ENCODE measurements around the gene GRID2.

DNA sequence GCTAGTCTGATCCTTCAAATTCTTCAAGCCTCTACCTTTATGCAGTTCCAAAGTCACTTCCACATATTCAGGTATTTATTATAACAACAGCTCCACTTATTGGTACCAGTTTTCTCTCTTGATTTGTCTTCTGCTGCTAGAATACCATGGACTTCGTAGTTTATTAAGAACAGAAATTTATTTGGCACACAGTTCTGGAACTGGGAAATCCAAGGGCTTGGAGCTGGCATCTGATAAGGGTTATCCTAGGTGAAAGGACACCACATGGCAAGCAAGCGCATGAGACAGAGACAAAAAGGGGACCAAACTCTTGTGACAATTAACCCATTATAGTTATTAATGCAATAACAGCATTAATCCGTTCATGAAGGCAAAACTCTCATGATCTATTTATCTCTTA lies 924.3 kb downstream of the GRID2 start:
- TF ChIP-seq, protein P1, sequence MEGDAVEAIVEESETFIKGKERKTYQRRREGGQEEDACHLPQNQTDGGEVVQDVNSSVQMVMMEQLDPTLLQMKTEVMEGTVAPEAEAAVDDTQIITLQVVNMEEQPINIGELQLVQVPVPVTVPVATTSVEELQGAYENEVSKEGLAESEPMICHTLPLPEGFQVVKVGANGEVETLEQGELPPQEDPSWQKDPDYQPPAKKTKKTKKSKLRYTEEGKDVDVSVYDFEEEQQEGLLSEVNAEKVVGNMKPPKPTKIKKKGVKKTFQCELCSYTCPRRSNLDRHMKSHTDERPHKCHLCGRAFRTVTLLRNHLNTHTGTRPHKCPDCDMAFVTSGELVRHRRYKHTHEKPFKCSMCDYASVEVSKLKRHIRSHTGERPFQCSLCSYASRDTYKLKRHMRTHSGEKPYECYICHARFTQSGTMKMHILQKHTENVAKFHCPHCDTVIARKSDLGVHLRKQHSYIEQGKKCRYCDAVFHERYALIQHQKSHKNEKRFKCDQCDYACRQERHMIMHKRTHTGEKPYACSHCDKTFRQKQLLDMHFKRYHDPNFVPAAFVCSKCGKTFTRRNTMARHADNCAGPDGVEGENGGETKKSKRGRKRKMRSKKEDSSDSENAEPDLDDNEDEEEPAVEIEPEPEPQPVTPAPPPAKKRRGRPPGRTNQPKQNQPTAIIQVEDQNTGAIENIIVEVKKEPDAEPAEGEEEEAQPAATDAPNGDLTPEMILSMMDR (IDR thresholded peaks at IDR 0.05; ENCODE audit: poor library complexity, severe bottlenecking) = no peak
- TF ChIP-seq POLR2AphosphoS5 (IDR thresholded peaks at IDR 0.05) (no peak), EZH2 (IDR thresholded peaks at IDR 0.05; ENCODE audit: borderline replicate concordance, insufficient read depth, low read length, poor library complexity, severe bottlenecking) (no peak), RAD21 (conservative IDR thresholded peaks at IDR 0.05) (no peak), MXI1 (conservative IDR thresholded peaks at IDR 0.05; ENCODE audit: poor library complexity, severe bottlenecking) (no peak), EP300 (conservative IDR thresholded peaks at IDR 0.05; ENCODE audit: poor library complexity, severe bottlenecking) (no peak)
- TF ChIP-seq, protein P2, sequence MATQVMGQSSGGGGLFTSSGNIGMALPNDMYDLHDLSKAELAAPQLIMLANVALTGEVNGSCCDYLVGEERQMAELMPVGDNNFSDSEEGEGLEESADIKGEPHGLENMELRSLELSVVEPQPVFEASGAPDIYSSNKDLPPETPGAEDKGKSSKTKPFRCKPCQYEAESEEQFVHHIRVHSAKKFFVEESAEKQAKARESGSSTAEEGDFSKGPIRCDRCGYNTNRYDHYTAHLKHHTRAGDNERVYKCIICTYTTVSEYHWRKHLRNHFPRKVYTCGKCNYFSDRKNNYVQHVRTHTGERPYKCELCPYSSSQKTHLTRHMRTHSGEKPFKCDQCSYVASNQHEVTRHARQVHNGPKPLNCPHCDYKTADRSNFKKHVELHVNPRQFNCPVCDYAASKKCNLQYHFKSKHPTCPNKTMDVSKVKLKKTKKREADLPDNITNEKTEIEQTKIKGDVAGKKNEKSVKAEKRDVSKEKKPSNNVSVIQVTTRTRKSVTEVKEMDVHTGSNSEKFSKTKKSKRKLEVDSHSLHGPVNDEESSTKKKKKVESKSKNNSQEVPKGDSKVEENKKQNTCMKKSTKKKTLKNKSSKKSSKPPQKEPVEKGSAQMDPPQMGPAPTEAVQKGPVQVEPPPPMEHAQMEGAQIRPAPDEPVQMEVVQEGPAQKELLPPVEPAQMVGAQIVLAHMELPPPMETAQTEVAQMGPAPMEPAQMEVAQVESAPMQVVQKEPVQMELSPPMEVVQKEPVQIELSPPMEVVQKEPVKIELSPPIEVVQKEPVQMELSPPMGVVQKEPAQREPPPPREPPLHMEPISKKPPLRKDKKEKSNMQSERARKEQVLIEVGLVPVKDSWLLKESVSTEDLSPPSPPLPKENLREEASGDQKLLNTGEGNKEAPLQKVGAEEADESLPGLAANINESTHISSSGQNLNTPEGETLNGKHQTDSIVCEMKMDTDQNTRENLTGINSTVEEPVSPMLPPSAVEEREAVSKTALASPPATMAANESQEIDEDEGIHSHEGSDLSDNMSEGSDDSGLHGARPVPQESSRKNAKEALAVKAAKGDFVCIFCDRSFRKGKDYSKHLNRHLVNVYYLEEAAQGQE (IDR thresholded peaks at IDR 0.05; ENCODE audit: borderline replicate concordance) = no peak

All from neural cell (in vitro differentiated cells).